ENCODE data around the gene HLA-F.
A peak's percentile ranks its signal among the peaks of the same experiment; 100 is the strongest.

Gene HLA-F

DNA sequence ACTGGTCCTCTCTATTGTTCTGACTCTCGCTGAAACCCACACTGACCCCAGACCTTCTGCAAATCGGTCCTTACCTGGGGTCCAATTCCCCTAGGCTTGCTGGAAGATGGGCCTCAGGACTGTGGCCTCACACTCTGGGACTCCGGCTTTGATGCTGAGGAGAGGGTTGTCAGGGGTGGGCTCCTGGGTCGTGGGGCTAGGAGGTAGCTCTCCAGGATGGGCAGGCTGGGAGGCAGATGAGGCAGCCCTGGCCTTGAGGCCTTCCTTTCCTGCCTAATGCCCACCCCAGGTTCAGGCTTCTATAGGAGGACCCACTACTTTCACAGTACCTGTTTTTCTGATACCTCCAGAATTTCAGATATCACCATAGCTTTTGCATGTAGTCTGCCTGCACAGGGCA is 21.4 kb downstream of the HLA-F start:
- DNase-seq: no peak

DNA sequence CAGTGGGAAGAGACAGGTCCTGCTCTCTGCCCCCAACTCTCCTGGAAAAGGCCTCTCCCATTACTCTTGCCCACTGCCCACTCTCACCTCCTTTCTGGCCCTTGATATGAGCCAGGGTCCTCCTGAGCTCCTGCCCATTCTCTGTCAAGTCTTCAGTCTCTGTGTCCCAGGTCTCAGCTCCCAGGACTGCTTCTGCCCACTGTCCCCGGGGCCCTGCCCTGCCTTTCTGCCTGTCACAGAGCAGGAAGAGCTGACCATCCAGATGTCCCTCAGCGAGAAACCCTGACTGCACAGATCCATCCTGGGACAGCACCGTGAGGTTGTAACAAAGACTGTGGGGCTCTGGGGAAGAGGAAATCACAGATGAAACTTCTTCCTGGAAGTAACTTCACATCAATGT is 22.2 kb downstream of the HLA-F start:
- DNase-seq: no peak

DNA sequence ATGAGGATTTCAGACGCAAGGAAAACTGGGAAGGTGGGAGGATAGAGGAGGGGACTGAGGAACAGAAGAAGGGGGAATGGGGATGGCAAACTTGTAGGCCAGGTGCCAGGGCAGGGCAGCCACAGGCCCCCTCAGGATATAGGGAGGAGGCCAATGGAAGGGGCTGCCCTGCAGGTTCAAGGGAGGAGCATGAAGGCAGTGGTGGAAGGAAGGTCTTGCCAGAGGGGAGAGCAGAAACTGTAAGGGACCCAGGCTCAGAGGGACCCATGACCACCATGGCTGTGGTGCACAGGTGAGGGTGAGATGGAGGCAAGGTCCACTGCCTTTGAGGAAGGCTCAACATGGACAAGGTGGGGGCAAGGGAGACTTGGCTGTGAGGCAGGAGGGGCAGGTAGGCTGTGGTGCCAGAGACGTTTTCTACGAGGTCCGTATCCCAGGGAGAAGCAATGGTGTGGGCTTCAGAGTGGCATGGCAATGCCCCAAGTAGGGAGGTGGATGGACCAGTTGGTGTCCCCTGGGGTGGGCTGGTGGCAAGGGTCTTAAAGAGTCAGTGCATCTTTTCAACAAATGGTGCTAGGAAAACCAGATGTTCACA is 22.7 kb downstream of the HLA-F start:
- DNase-seq: no peak

DNA sequence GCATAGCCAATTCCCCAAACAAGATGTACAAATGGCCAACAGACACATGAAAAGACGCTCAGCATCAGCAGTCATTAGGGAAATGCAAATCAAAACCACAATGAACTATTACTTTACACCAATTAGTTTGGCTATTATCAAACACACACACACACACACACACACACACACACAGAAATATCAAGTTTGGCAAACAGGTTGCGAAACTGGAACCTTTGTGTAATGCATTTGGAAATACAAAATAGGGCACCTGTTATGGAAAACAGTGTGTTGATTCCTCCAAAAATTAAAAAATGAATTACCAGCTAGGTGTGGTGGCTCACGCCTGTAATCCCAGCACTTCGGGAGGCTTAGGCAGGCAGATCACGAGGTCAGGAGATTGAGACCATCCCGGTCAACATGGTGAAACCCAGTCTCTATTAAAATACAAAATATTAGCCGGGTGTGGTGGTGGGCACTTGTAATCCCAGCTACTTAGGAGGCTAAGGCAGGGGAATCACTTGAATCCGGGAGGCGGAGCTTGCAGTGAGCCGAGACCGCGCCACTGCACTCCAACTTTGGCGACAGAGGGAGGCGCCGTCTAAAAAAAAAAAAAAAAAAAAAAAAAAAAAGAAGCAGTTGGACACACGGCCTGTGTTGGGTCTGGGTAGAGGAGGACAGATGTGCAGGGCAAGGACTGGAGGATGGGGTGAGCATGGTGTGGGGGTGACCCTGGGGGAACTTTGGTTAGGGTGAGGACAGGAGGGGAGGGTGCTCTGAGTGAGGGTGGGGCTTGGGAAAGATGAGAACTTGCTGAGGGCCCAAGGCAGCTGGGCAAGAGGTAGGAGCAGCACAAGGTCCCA is 23.8 kb downstream of the HLA-F start:
- no peak for DNase-seq

DNA sequence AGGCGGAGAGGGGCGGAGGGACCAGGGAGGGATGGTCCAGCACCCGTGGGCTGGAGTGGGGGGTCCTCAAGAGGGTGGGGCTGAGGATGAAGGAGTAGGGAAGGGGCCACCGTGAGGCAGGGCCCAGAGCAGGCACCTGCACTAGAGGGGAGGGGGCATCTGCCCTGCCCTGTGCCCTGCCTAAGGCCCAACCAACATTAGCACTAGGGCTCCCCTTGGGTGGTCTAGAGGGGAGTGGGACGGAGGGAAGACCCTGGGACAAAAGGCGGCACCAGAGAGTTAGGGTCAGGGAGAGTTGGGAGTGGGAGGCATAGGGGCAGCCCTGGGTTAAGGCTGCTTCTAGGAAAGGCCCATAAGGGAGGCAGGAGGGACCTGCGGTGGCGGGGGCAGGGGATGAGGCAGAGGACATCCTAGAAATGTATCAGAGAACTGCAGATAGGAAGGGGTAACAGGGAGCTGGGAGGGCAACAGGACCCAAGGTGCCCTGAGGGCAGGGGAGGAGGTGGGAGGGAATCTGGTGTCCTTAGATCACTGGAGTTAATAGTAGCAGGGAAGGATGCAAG is 24.5 kb downstream of the HLA-F start:
- DNase-seq: no peak

DNA sequence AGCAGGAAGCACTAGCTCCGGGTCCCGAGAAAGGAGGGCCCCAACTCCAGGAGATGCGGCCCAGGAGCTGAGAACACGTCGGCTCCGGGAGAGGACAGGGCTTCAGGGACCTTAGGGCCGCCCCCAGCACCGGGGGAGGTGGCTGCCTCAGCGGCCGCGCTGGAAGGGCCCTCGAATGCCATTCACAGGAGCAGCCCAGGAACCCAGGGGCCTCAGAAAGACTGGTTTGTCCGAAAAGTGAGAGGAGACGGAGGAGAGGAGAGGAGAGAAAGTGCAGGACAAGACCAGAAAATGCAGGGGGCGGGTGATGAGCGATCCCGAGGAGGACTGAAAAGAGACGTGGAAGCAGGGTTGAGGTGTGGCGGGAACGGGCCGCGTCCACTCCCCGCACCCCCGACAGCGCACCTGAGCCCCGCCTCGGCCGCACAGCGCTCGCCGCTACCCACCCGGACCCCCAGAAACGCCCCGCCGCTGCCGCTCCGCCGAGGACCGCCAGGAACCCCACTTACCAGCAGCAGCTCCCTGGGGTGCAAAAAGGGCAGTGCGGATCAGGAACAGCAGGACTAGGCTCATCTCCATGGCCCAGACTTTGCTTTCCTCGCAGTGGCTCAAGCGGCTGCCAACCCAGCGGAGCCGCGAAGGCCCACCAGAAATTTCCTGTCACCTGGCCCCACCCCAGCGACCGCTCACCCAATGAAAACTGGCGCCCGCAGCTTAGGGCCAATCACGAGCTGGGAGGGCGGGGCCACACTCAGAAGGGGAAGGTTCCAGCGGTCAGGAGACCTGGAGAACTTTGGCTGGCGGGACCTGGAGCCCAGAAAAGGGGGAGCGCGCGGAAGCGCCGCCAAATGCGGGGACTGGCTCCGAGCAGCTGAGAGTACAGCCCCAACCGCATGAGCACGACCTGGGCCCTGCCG is 25.4 kb downstream of the HLA-F start:
- DNase-seq: peak; percentile 93

DNA sequence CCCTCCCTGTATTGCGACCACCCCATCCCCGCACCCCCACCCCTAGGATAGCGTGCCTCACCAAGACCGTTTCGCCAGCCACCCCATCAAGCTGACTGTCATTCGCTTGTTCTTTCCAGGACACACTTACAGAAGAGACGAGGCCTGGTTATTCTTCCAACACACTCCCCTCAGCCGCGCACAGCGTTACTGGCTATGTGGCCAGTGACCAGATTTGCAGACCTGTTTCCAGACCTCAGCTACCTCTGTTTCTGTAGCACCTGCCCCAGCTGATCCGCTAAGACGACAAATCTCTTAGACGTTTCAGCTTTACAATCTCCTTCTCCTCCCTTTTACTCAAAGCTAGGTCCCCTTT is 26.1 kb downstream of the HLA-F start:
- DNase-seq: no peak

DNA sequence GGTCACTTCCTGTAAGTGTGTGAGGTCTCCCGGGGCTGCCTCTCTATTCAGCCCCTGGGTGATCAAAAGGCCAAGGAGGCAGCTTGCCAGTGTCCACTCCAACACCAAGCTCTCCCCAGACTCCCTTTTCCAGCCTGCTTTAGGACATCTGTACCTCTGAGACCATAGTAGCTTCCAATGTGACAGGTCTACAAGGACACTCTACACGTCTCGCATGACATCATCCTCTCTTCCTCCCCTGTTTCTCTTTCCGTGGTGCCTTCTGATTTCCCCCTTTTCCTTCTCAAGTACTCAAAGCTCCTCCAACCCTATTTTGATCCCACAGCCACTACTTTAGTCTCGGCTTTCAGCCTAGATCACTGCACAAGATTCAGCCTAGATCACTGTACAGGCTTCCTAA is 26.4 kb downstream of the HLA-F start:
- DNase-seq: peak; percentile 43

DNA sequence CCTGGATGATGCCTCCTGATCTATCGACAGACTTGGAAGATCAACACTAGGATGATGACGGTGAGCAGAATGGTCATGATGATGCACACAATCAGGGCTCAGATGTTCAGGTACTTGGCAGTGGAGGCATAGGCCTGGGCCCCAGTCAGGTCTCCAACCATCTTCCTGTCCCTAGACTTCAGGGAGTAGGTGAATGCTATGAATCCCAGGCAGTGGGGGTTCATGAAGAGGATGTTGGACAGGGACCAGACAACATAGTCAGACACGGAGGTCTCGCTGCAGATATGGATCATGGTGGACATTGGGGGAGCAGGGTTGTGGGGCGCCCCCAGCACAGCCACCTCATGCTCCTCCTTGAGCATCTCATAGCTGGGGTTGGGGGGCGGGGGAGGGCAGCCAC is 27.5 kb downstream of the HLA-F start:
- no peak for DNase-seq

DNA sequence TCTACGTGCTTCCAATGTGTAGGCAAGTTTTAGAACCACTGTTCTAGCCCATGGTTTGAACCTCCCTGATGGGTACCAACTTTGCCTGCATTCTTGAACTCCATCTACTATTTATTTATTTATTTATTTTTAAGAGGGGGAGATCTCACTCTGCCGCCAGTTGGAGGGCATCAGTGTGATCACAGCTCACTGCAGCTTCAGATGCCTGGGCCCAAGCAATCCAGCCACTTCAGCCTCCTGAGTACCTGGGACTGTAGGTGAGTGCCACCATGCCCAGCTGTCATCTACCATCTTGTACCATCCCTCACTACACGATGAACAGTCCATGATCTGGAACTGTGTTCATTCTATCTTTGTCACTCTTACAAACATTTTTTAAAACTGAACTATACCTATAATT is 28.2 kb downstream of the HLA-F start:
- DNase-seq: no peak

DNA sequence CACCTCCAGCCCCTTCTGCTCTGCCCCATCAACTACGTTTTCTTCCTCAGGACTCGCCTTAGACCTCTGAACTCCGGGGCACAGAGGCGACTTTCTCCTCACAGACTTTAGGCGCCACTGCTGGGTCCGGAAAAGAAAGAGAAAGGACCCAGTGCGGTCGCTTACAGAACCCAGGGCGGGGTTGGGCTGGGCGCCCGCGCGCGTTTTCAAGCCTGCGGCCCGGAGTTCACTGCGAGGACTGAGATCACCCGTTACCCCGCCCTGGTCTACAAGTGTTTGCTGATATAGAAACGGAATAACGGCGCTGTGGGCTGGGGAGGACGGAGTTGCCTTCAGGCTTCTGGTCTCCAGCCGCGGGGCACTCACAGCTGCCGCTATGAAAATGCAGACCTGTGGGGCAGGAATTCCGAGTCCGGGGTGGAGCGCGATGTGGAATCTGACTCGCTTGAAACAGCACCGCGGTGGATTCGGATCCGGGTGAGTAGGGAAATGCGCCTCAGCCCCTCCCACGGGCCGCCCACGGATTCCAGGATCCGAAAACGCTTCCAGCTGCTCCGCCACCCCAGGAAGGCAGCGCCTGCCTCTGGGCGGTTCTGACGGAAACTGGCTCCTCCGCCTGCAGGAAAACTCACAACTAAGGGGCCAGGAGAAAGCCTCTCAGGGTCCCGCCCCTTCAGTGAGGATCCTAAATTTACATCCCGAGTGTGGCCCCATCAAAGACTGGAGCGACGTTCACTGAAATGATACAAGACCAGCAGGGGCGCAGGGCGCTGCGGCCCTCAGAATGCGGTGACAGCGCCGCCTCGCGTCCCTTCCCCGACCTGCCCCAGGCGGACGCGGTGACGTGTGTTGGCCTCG is 29.4 kb downstream of the HLA-F start:
- peak; percentile 94 for DNase-seq

DNA sequence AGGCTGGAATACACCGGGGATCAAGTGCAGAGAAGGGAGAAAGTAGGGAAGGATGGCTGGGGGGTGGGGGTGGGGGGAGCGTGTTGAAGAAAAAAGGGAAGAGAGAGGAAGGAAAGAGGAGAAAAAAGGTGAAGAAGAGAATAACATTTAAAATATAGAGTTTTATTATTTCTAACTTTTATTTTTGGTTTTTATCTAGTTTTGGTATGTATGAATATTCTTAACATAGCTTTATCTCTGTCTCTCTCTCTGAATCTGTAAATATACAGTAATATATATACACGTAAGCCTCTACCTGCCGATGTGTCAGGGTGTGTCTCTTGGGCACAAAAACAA is 30.0 kb downstream of the HLA-F start:
- no peak for DNase-seq

DNA sequence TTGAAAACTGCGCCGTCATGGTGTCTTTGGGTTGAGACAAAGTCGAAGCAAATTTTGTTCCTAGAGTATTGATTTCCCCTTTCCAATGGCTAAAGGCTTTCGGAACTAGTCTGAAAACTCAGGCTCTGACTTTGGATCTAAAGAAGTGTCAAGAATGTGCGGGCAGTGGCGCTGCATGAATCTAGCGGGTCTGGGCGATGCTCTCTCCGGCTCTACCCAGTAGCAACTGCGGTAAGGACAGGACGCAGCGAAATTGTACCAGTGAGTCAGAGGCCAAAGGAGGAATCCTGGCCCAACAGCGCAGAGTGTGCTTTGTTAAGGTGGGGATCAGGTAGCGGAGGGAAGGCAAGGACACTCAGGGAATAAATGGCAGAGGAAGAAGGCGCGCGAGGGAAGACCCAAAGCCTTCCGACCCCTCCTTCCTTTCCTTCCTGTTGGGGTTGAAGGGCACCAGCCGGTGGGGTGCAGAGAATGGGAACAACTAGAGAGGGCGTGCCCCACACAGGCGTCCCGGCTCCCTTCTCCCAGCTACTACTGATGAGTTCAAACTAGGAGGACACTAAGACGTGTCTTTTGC is 32.1 kb downstream of the HLA-F start:
- no peak for DNase-seq

DNA sequence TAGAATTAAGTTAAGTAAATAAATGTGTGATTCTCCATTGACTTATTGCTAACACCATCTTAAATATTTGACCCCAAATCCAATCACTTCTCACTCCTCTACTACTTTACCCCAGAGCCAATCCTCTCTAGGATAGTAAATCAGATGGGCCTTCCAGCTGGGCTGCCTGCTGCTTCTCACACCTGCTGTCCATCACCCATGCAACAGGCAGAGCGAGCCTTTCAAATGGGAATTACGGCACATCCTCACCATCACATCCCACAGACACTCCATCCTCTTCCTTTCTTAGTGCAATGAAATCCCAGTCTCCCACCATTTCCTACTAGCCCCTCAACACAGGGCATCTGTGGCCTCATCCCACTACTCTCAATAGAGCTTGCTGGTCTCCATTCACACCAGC is 34.0 kb downstream of the HLA-F start:
- no peak for DNase-seq

DNA sequence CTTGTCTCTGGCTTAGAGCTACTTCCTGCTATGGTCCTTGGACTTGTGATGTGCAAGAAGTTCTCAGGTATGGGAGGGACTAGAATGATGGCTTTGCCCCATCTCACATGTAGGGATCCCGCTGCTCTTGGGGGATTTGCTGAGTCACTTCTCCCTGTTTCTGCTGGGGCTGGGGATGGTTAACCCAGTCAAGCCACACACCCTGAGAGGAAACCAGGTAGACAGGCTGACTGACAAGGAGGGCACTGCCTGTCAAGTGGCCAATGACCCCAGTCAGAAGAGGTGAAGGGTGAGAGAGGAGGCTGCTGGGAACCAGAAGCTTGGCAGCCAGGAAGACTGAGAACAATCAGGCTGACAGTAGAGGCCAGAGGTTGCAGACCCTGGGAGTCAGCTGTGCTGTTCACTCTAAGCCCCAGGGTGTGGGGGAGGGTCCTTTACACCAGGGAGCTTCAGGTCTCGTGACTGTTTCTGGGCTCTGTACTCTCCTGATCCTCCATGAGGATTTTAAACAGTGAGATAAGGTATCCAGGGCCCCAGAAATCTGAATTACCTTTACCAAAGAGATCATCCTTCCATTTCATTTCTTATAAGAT is 34.6 kb downstream of the HLA-F start:
- peak; percentile 62 for DNase-seq

DNA sequence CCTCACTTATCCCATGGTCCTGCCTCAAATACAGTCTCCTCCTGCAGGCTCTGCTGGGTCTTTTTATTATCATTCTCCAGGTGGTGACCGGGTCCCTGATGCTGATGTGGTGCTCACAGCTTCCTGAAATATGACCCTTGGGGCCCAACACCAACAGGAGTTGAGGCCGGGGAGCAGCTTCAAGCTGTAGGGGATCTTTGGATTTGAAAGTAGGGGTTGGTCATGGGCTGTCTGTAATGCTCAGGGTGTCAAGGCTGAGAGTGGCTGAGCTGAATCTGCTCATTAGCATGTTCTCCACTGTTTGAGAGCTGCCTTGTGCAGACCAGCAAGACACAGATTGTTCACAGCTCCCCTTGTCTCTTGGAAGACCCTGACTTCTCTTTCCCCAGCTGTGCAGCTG is 35.5 kb downstream of the HLA-F start:
- DNase-seq: no peak

DNA sequence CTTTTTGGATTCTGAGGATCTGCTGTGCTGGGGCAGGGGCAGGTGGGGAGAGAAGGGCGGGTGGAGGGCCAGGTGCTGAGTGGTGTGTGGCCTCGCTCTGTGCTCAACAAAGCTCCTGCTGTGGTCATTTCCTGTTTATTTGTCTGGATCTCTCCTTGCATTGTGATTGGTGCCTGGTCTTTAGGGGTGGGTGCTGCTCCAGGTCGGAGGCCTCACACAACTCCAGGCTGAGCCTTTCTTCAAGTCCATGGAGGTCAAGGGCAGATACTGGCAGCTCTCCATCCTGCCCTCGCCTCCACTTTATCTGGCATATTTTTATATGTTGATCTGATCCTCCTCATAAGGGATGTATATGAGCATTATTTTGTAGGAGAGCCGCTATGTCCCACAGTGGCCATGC is 36.2 kb downstream of the HLA-F start:
- DNase-seq: no peak

DNA sequence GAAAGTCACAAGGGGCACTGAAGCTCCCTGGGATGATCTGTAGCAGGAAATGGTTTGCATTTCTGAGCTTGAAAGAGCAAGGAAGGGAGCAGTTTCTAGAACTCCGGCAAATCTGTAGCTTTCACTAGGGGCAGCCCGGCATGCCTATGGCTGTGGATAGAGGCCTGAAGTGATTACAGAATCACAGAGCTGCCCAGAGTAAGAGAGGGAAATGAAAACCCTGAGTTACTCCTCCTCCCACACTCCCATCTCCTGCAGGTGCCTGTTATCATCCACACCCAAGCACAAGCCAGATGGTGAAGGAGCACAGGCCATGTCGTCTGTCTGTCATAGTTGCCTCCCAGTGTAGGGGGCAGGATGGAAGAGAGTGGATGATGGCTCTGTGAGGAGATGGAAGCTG is 37.1 kb downstream of the HLA-F start:
- no peak for DNase-seq

DNA sequence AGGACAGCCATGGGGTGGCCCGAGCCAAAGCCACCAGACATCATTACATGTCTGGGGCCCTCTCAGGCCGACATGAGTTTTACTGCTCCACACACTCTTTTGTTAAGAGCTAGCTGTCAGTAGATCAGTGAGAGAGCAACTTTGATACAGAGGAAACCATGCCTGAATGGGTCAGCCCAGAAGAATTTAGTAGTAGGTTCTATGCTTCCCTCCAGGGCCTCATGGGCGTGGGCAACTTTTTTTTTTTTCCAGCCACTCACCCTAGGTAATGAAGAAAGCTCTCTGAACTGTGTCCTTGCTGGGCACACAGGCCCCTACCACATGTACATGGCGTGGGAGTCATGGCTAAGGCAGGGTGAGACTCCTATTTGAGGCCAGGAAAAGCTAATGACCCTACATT is 38.8 kb downstream of the HLA-F start:
- DNase-seq: no peak

DNA sequence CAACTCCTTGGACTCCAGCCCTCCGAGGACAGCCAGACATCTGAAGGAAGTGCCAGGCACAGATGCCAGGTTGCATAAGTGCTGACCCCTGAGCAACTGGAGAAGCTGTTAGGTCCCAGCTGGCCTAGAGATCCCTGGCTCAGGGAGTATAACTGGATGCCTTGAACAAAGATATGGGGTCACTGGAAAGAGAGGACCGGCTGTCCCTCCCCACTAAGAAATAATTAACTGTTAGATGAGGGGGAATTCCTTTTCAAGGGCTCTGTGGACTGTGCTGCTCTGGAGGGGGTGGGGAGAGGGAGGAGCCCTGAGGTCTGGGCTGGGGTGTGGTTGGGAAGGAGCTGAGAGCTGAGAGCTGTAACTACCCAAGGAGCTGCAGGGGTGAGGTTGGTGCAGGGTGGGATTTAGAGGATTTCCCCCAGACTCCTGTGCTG is 39.6 kb downstream of the HLA-F start:
- no peak for DNase-seq

DNA sequence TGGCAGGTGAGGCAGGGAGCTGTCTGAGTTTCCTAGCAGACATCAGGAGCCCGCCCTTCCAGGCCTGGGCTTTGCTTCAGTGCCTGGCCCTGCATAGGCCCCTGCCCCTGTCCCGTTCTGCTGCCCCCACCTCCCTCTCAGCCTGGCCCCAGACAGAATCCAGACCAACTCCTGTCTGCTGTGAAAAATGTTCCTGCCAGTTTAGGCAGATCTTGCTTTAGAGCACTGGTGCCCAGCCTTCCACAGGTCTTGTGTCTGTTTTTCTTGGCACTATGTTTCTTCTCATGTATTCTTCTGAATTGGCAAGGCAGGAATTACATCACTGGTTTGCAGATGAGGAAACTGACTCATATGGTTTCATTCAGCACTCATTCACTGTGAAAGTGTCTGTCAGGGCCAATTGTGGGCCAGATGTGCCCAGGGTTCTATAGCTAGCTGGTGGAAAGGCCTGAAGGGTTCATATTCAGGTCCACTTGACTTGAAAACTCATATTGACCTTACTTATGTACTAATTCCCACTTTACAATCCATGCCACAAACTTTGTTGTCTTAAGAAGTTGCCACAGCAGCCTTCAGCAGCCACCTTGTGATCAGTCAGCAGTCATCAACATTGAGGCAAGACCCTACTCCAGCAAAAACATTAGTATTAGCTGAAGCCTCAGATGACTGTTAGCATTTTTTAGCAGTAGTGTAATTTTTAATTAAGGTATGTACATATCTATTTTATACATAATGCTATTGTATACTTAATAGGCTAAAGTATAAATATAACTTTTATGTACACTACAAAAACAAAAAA is 40.5 kb downstream of the HLA-F start:
- DNase-seq: no peak

All from OCI-M1 (cell line).